ENCODE data around the gene LRRC17. TPM values are rescaled to one million over a fixed set of nuclear protein-coding genes. Genes with fewer than 3 reads are reported as not detected.

The LRRC17 gene, protein sequence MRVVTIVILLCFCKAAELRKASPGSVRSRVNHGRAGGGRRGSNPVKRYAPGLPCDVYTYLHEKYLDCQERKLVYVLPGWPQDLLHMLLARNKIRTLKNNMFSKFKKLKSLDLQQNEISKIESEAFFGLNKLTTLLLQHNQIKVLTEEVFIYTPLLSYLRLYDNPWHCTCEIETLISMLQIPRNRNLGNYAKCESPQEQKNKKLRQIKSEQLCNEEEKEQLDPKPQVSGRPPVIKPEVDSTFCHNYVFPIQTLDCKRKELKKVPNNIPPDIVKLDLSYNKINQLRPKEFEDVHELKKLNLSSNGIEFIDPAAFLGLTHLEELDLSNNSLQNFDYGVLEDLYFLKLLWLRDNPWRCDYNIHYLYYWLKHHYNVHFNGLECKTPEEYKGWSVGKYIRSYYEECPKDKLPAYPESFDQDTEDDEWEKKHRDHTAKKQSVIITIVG
- 0.71 and 1.5 TPM in 2 replicates for total RNA-seq (2013; cell fraction: nucleolus; rRNA removed)
- total RNA-seq (2014; rRNA removed) (0.11 TPM in 1 of 2 replicates, not detected in the other), total RNA-seq (2014; rRNA removed; fragmentation: Illumina TruSeq; extraction: Trizol) (0.09 and 0.13 TPM in 2 replicates), total RNA-seq (2021) (0.19 TPM in 1 of 2 replicates, not detected in the other), polyA plus RNA-seq (2011; rRNA removed) (0.31 and 0.59 TPM in 2 replicates), polyA plus RNA-seq (2014; fragmentation: Illumina TruSeq; extraction: Trizol) (0.06 and 0.11 TPM in 2 replicates), polyA plus RNA-seq (2014; fragmentation: Nextera tagmentation; extraction: Ambion mirVana) (not detected), polyA plus RNA-seq (2014; rRNA removed) (0.10 TPM in 1 of 2 replicates, not detected in the other), polyA plus RNA-seq (2016; fragmentation: Nextera tagmentation; extraction: Ambion mirVana) (under 1 TPM in 1 of 2 experiments, not detected in 1; 0.08 TPM), polyA minus RNA-seq (2011; rRNA and poly(A)+ RNA removed) (not detected in 2 replicates), Bru-seq, nascent RNA (percentile 24 among the genes with signal in this experiment), BruChase-seq, experiment 1, labeled RNA remaining after a 6-hour chase (percentile 25 among the genes with signal in this experiment), BruChase-seq, experiment 2, labeled RNA remaining after a 2-hour chase (percentile 27 among the genes with signal in this experiment)
- polyA plus RNA-seq (2011; ENCODE audit: low read depth) = not detected
- 0.05 and 0.12 TPM in 2 replicates for polyA plus RNA-seq (2011; cell fraction: cytosol; rRNA removed)
- 0.37 and 0.49 TPM in 2 replicates for polyA plus RNA-seq (2011; cell fraction: nucleus; rRNA removed)
- 0.29 TPM in 1 of 2 replicates, not detected in the other for polyA plus RNA-seq (2012)
- not detected in 2 replicates for polyA minus RNA-seq (2011; cell fraction: cytosol; rRNA and poly(A)+ RNA removed)
- polyA minus RNA-seq (2011; cell fraction: nucleus; rRNA and poly(A)+ RNA removed) = not detected in 2 replicates
- long read RNA-seq, experiment 1 = 0 reads
- long read RNA-seq, experiment 2, partial matches to known transcripts = 0 of 1 reads
- long read RNA-seq, experiment 2, other reads (novel, unspliced or antisense) = 1 of 1 reads

DNA sequence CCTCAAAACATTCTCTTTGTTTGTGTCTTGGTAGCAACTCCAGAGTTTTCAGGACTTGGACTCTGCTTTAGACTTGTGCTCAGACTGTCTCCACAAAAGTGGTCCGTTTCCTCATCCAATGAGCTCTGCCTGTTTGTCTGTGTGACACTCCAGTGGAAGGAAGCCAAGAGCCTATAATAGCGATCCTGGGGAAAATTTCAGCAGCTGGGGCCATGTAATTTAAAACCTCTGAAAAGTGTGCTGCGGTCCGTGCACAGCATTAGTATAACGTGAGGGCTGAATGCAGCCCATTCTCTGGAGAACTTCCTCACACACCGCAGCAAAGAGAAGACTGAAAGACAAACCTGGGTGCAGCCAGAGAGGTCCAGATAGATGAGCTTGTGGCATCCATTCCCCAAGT, at the start of gene LRRC17:
Gene LRRC17, plus strand, starts transcription at position 259 of the 400 bp plus-strand sequence. CDS start 20,914 bp downstream, outside the sequence.
- Histone ChIP-seq H3K79me2 (ENCODE audit: control insufficient read depth, insufficient read depth, low read length) (no peaks in the 10 kb centered on the region), H3K27ac (ENCODE audit: control insufficient read depth, insufficient read depth) (no peak within 1 kb of the TSS), H3K9me3 (replicated peaks; ENCODE audit: control insufficient read depth, insufficient read depth, low read length) (no peaks in the 10 kb centered on the region; the same call in 2 of the 3 replicates), H3K4me1 (ENCODE audit: control insufficient read depth, insufficient read depth, low read length) (no peaks in the 10 kb centered on the region), H3K27me3 (replicated peaks in 1 of 2; ENCODE audit: control insufficient read depth in 2 of 2, insufficient read depth in 2 of 2, low read length in 1 of 2) (no peaks in the 10 kb centered on the region), H3K4me3 (no peak within 1 kb of the TSS), H4K20me1 (ENCODE audit: control insufficient read depth, insufficient read depth) (no peaks in the 10 kb centered on the region), H2AFZ (ENCODE audit: control insufficient read depth, low read depth, low read length) (no peak within 1 kb of the TSS), H3K9ac (ENCODE audit: control insufficient read depth, insufficient read depth, low read length) (no peak within 1 kb of the TSS), H3K36me3 (ENCODE audit: control insufficient read depth in 2 of 2, insufficient read depth in 2 of 2, low read length in 1 of 2) (no peaks in the 10 kb centered on the region), H3K4me2 (ENCODE audit: control insufficient read depth, insufficient read depth) (no peak within 1 kb of the TSS)
- ChIA-PET POLR2A (no interaction called here), SMC1A (ENCODE audit: uncharacterized antibody, unreplicated experiment) (interaction anchor here (1.1 kb wide), 1 partner anchor 14 kb away, joined by 3 read pairs; no protein-coding TSS in a partner anchor), CTCF (no interaction called here), RAD21 (ENCODE audit: unreplicated experiment) (no interaction called here)
- BruUV-seq (replicated peaks) = no TSS peak
- 45% methylated on average over 6 of the region's 6 CpGs for WGBS (ENCODE audit: insufficient coverage, insufficient replicate concordance, low lambda C conversion rate, missing lambda C conversion rate)
- DNase-seq (ENCODE audit: low read depth, low spot score) = no peak
- in situ Hi-C loops (cut with MboI) = no loop called here
- TF ChIP-seq NBN (IDR thresholded peaks at IDR 0.05) (no peak), SREBF1 (IDR thresholded peaks at IDR 0.05; ENCODE audit: low read length) (no peak), RAD51 (IDR thresholded peaks at IDR 0.05) (no peak), SIX5 (IDR thresholded peaks at IDR 0.05; ENCODE audit: low read depth, low read length, severe bottlenecking) (no peak), E4F1 (IDR thresholded peaks at IDR 0.05; ENCODE audit: borderline replicate concordance, partially characterized antibody) (no peak), MEF2A (IDR thresholded peaks at IDR 0.05; ENCODE audit: insufficient read depth, low read depth, low read length) (no peak)
- no peak for ATAC-seq
- no peak for FAIRE-seq
- intact Hi-C loops (cut with micrococcal nuclease; ENCODE audit: unreplicated experiment) = no loop called here

All from GM12878 (cell line).